Suppressor macrophage treated with lipopolysaccharide for 4 hours (primary cell): ENCODE results near the gene PELI1.
A peak's percentile ranks its signal among the peaks of the same experiment; 100 is the strongest.
"Not testable (repeated sequence)": the region's sequence is repeated elsewhere in the genome, so short reads cannot be mapped to it uniquely, and the experiment has no call there.

Experiments used
- DNase-seq: peaks from one replicate; pipeline ENCODE4 v3.0.0-alpha.2; 2020

Gene PELI1

GRCh38 chr2:64120928-64121327 is 23.3 kb downstream of the PELI1 start:
- DNase-seq: no peak

- no peak for DNase-seq
Measured at GRCh38 chr2:64120008-64120407, 24.2 kb downstream of the PELI1 start.

- DNase-seq: no peak
Measured at GRCh38 chr2:64119369-64119768, 24.9 kb downstream of the PELI1 start.

- peak; percentile 62 for DNase-seq
Measured at GRCh38 chr2:64115808-64116598, 28.2 kb downstream of the PELI1 start.

DNA sequence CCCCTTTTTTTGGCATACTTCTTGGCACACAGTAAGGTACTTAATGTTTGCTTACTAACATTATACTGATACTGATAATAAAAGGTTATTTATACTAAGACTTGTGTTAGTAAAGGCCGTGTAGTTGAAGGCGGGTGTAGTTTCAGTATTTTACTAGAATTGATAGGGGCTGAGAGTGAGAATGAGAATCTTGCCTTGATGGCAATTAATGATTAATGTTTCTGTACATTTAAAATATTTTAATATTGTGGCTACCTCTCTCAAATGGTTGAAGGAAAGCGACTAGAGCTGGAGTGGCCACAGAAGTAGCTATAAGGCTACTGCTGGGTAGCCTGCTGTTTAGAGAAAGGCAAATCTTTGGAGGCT is 29.3 kb downstream of the PELI1 start:
- DNase-seq: no peak

GRCh38 chr2:64114063-64114911 is 29.9 kb downstream of the PELI1 start:
- DNase-seq: peak; percentile 70

DNA sequence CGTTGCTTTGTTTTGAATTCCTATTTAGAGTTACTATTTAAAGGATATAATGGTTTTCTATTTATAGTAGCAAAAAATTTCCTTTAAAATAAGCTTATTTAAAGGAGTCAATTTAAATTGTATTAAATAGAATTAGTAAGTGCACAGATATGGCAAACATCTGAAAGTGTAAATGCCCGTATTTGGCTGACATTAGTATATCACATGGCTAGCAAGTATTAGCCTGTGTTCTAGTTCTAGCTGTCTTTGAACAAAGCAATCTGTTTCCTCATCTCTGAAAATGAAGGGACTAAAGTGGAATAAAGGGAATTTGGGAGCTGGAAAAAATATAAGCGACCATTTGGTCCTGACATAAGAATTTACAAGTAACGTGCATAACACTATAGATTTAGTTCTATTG is 32.2 kb downstream of the PELI1 start:
- no peak for DNase-seq

GRCh38 chr2:64111426-64111825 is 32.8 kb downstream of the PELI1 start:
- DNase-seq: no peak

GRCh38 chr2:64108666-64109241 is 35.5 kb downstream of the PELI1 start:
- no peak for DNase-seq

GRCh38 chr2:64106481-64106880 is 37.7 kb downstream of the PELI1 start:
- DNase-seq: no peak

GRCh38 chr2:64105670-64106461 is 38.4 kb downstream of the PELI1 start:
- DNase-seq: peak; percentile 81

GRCh38 chr2:64104933-64105332 is 39.3 kb downstream of the PELI1 start:
- DNase-seq: no peak

GRCh38 chr2:64102736-64103135 is 41.5 kb downstream of the PELI1 start:
- DNase-seq: not testable (repeated sequence)

GRCh38 chr2:64101141-64101591 is 43.1 kb downstream of the PELI1 start:
- DNase-seq: no peak

DNA sequence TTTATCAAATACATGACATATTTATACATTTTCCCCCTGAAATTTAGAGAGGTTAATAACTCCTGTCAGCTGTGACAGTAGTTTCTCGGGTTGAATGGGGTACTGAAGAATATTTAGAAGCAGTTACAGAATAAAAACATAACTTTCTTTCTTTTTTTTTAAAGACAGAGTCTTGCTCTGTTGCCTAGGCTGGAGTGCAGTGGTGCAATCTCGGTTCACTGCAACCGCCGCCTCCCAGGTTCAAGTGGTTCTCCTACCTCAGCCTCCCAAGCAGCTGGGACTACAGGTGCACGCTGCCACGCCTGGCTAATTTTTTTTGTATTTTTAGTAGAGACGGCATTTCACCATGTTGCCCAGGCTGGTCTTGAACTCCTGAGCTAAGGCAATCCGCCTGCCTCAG is 43.6 kb downstream of the PELI1 start:
- not testable (repeated sequence) for DNase-seq

DNA sequence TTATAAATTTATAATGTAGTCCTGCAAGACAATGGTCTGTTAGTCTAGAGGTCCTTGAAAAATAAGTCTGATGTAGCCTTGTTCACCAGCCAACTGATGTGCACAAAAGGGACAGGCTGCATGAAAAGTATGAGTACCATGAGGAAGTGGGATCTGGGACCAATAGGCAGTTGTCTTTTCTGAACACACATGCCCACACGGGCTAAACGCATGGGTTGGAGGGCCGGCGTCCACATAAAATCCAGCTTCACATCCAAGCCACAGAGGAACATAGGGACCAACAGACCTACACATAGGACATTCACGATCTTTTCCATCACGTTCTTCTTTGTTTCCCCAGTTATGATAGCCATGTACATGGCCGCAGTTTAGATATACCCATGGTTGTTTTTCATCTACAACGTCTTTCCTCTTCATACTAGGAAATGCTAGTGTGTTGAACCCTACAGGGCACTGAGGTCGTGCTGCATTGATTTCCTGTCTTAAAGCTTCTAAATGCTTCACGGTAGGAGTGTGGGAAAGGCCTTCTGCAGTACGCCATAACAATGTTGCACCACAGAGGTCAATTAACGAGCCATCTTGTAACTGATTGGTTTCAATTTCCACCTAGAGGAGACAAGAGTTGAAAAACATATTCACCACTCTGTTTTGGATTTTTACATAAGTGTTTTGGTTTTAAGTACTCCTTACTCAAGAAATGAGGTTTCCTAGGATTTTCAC is 49.4 kb downstream of the PELI1 start:
- no peak for DNase-seq

DNA sequence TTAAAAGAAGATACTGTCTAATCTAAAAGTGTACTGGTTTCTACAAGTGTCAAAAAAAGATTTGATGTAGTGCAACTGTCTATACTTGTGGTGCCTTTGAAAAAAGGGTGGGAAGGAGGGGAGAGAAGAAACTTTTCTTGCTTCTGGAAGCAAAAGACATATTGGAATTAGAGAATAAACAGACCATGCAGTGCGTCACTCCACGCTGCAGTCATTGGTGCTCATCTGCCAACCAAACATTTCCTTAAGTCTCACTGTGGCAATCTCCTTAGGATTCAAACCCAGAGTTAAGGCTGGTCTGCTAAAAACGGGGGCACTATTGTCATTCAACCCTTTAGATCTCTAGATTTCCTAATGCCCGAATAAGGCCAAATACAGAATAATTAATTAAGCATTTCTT is 50.9 kb downstream of the PELI1 start:
- DNase-seq: no peak

DNA sequence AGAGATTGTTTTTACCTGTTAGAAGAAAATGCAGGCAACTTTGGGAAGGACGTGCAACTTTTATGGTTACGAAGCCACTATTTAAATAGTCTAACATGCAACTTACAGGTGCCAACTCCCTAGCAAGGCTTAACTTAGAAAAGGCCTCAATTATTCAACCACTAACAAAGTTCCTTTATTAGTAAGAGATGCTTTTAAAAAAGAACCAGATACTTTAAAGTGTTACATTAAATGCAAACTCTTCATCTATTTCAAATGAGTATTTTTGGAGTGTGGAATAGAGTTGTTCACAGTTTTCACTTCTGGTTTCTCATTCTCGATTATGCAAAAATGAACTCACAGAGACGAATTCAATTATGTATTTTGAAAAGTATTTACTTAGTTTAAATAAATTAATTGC is 51.7 kb downstream of the PELI1 start:
- DNase-seq: no peak

GRCh38 chr2:64090264-64090663 is 54.0 kb downstream of the PELI1 start:
- DNase-seq: peak; percentile 2

DNA sequence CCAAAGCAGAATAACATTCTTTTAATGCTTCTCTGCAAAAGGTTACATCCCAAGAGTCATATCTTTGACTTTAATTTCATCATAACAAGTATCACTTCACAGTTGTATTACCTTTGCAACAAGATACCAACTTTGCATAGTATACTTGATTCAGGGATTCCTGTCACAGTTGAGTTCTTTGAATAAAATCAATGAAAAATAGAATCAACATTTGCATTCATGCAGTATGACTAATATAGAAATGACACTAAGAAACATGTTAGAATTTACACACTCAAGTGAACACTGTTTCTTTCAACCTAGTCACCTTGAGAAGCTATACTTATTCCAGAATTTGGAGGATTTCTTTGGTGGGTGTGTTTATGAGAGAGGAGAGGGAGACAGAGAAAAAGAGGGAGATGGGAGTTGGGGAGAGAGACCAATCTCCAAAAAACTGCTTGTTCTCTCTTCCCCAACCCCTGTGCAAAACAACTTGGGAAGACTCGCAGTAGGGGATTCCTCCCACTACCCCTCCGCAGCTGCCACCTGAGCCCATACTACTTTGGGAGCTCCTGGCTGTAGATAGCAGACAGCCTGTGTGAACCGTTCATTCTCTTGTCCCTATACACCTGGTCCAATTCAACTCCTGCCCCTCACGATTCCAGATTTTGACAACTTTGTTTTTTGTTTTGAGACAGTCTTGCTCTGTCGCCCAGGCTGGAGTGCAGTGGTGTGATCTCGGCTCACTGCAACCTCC is 57.7 kb downstream of the PELI1 start:
- no peak for DNase-seq

DNA sequence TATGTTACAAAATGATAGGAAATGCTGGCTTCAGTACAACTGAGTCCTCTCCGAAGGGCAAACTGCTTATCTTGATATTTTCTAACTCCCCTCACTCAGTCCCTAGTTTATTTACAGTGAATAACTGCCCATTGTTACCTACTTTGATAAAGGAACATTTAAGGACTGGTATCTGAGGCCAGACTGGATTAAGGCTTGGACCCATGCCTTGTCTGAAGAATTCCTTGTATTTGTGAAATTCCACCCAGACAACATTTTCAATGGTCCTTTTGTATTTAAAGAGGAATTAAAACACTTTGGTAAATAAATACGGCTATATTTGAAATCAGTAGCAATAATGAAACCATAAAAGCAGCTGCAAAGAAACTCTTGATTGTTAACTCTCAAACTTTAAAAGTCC is 58.3 kb downstream of the PELI1 start:
- no peak for DNase-seq

- no peak for DNase-seq
Measured at GRCh38 chr2:64081046-64081445, 63.2 kb downstream of the PELI1 start.
